ENCODE results near the gene ADI1.

DNA sequence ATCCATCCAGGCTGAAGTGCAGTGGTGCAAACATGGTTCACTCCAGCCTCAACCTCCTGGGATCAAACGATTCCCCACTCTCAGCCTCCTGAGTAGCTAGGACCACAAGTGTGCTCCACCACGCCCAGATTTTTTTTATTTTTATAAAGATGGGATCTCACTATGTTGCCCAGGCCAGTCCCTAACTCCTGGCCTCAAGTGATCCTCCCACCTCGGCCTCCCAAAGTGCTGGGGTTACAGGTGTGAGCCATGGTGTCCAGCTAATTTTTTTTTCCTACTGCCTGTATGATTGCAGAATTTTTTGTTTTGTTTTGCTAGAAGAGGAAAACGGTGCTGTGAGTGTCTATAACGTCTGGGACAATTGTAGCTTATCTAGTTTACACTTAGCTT is 38.3 kb downstream of the ADI1 start:
- TF ChIP-seq, protein P1, sequence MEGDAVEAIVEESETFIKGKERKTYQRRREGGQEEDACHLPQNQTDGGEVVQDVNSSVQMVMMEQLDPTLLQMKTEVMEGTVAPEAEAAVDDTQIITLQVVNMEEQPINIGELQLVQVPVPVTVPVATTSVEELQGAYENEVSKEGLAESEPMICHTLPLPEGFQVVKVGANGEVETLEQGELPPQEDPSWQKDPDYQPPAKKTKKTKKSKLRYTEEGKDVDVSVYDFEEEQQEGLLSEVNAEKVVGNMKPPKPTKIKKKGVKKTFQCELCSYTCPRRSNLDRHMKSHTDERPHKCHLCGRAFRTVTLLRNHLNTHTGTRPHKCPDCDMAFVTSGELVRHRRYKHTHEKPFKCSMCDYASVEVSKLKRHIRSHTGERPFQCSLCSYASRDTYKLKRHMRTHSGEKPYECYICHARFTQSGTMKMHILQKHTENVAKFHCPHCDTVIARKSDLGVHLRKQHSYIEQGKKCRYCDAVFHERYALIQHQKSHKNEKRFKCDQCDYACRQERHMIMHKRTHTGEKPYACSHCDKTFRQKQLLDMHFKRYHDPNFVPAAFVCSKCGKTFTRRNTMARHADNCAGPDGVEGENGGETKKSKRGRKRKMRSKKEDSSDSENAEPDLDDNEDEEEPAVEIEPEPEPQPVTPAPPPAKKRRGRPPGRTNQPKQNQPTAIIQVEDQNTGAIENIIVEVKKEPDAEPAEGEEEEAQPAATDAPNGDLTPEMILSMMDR (IDR thresholded peaks at IDR 0.05) = no peak
- no peak for TF ChIP-seq POLR2A (IDR thresholded peaks at IDR 0.05)

Measured in body of pancreas (tissue), 4 donors.